Uterus (tissue), 2 donors: ENCODE data around the gene NUP133.
"Not testable (repeated sequence)": the region's sequence is repeated elsewhere in the genome, so short reads cannot be mapped to it uniquely, and the experiment has no call there.

Source experiments
- POLR2A ChIP-seq, 2 donors: fragments of 450-650 bp; IDR thresholded peaks; one replicate each; pipeline ENCODE4 v1.6.1; 2016; ENCODE audit warnings: antibody characterized with exemption in 2 of 2, mild to moderate bottlenecking in 1 of 2, moderate library complexity in 1 of 2
- TF ChIP-seq, protein P1 (sequence below), 4 experiments: fragments of 200-600 bp in 2 of 4; fragments of 450-650 bp in 2 of 4; sonication (generic) in 2 of 4; IDR thresholded peaks; one replicate each; pipeline ENCODE4 v1.5.1; 2016 to 2019; ENCODE audit warnings: antibody characterized with exemption in 4 of 4, mild to moderate bottlenecking in 2 of 4, moderate library complexity in 1 of 4

GRCh38 chr1:229511201-229511600 is 3.1 kb upstream of the NUP133 start:
- TF ChIP-seq, protein P1, sequence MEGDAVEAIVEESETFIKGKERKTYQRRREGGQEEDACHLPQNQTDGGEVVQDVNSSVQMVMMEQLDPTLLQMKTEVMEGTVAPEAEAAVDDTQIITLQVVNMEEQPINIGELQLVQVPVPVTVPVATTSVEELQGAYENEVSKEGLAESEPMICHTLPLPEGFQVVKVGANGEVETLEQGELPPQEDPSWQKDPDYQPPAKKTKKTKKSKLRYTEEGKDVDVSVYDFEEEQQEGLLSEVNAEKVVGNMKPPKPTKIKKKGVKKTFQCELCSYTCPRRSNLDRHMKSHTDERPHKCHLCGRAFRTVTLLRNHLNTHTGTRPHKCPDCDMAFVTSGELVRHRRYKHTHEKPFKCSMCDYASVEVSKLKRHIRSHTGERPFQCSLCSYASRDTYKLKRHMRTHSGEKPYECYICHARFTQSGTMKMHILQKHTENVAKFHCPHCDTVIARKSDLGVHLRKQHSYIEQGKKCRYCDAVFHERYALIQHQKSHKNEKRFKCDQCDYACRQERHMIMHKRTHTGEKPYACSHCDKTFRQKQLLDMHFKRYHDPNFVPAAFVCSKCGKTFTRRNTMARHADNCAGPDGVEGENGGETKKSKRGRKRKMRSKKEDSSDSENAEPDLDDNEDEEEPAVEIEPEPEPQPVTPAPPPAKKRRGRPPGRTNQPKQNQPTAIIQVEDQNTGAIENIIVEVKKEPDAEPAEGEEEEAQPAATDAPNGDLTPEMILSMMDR (IDR thresholded peaks at IDR 0.05) = not testable (repeated sequence)
- not testable (repeated sequence) for TF ChIP-seq POLR2A (IDR thresholded peaks at IDR 0.05)
